HG02981 (cell line): Measurements from ENCODE around the gene RBP4.
"Not testable (repeated sequence)": the region's sequence is repeated elsewhere in the genome, so short reads cannot be mapped to it uniquely, and the experiment has no call there.

ENCODE experiments used
- ATAC-seq: cut with Tn5 transposase; IDR thresholded peaks from one replicate; pipeline ENCODE4 v1.9.1; 2021; ENCODE audit warnings: mild to moderate bottlenecking, moderate library complexity; ENCODE audit not compliant: unreplicated experiment

RBP4 gene

DNA sequence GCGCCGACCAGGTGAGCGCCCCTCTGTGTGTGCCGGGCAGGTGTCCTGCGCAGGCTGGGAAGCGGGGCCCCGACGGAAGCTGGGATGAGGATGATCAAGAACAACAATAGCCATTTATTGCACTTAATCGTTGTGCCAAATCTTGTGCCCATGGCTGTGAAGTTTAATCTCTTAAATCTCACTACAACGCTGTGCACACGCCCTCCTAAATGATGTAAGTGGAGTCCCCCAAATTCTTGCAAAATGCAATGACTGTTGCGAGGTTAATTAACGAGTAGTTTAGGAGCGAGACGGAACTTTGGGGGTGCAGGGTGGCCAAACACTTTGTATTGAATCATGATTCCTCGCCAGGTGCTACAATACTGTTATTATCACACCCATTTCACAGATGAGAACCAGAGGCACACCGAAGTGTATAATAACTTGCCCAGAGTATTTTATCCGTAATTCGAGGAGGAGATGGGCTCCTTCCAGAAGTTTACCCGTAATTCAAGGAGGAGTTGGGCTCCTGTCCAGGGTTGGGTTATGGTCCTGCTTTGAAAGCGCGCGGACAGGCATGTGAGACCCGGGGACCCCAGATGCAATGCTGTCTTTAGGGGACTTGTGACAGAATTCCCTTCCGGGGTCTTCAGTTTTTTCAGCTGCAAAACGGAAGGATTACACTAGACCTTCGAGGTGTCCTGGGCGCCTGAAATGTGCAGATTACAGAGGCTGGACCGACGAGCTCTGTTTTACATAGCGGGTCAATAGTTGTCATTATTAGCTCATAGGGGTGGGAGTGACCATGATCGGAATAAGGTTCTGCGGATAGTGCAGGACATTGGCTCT, 33.5 kb downstream of the RBP4 start:
- ATAC-seq, result no peak

DNA sequence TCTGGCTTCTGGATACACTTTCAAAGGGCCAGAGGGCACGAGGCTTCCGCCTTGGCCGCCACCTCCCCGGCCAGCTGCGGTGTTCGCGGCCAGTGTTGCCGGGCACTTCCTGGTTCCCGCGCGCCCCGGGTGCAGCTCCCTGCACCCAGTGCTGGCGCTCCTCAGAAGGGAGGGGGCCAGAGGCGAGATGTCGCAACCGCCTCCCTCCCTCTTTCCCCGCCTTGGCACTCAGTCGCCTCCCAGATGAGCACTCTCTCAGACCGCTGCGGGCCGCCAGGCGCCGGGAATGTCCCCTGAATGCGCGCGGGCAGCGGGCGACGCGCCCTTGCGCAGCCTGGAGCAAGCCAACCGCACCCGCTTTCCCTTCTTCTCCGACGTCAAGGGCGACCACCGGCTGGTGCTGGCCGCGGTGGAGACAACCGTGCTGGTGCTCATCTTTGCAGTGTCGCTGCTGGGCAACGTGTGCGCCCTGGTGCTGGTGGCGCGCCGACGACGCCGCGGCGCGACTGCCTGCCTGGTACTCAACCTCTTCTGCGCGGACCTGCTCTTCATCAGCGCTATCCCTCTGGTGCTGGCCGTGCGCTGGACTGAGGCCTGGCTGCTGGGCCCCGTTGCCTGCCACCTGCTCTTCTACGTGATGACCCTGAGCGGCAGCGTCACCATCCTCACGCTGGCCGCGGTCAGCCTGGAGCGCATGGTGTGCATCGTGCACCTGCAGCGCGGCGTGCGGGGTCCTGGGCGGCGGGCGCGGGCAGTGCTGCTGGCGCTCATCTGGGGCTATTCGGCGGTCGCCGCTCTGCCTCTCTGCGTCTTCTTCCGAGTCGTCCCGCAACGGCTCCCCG, 34.4 kb downstream of the RBP4 start, which contains the start of gene FFAR4:
TSS of gene FFAR4 (plus strand) at position 231 of the 842 bp plus-strand sequence. CDS start at position 287, 56 bp downstream.
- ATAC-seq, result no peak

DNA sequence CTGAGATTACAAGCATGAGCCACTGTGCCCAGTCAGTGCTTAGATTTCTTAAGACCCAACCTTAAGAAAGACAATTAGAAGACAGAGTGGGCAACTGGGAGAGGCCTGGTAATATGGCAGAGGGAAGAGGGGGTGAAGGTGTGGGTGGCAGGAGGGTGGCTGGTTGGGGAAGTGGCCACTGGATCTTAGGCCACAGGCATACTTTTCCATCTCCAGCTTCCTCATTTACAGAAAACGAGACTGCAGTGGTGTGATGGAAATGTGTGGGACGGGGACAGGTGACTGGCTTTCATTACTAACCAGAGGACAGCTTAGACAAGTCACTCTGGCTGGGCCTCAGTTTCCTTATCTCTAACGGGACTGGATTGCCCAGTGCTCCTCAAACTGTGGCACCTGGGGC, 35.6 kb downstream of the RBP4 start:
- ATAC-seq, result no peak

DNA sequence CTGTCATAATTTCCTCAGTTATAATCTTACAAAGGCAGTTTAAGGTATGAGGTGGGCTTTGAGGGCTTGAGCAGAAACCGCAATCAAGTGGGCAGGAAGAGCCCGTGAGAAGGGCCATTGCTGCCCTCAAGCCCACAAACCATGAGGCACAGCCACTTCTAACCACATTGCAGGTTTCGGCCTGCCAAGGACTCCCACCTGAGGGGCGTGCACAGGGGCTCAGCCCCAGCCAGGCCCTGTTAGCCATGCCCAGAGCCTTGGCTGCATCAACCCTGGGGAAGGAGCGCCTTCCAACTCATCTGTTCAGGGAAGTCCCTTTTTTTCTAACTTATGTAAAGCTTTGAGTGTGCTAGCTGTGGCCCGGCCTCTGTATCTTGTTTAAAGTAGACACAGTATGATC, 40.5 kb downstream of the RBP4 start:
- ATAC-seq, result no peak

DNA sequence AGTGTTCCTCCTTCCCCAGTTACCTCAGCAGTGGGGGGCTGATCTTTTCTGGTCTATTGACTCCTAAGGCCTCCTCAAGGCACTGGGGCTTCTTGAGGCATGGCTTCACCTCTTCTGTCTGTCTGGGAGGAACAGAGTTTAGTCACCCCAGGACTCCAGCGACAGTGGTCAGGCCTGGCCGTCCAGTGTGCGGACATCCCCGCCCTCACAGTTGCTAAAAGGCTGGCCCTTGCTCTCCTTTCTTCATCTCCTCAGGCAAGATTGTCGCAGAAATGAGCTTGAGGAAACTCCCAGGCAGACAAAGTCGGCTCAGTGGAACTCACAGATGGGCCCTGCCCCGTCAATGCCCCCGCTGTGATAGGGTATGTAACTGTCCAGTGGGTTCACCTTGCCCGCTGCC, 41.5 kb downstream of the RBP4 start:
- ATAC-seq, result no peak

DNA sequence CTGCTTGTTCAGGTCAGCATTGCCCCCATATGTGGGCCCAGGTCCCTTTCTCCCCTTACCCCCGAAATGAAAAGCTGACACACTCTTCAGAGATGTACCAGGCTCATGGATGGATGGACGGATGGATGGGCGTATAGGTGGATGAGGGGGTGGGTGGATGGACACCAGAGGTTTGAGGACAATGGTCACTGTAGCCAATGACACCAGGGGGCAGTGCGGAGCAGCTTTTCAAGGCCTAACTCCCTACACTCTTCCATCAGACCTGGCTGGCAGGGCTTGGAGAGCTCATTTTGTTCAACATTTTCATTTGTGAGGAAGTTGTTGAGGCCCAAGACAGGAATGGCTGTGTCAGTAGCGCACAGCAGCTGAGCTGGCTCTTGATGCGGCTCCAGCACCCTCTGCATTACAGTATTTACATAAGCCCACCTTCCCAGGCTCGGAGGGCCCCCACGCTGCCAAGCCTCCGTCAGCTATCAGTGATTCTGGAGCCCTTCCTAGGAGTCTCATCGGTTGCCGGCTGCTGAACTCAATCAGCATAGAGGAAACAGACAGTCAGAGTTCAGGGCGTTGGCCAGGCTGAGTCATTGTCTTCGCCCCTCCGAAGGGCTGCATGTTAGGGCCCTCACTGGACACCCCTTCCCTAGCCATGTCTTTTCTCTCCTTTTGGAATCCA, 46.1 kb downstream of the RBP4 start:
- no peak for ATAC-seq

DNA sequence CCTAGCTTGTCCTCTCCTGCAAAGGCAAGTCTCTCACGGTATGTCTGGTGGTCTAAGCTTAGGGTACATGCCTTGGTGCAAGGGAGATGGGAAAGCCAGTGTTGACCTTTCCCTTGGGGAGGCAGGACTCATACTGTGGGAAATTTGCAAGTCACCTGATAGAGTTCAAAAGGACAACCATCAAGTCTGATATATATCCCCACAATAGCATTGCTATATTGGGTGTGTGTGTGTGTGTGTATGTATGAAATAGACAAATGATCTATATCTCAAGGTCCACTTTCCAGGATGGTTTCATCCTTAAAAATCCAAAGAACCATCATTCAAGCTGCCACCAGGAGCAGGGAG, 46.7 kb downstream of the RBP4 start:
- no peak for ATAC-seq

DNA sequence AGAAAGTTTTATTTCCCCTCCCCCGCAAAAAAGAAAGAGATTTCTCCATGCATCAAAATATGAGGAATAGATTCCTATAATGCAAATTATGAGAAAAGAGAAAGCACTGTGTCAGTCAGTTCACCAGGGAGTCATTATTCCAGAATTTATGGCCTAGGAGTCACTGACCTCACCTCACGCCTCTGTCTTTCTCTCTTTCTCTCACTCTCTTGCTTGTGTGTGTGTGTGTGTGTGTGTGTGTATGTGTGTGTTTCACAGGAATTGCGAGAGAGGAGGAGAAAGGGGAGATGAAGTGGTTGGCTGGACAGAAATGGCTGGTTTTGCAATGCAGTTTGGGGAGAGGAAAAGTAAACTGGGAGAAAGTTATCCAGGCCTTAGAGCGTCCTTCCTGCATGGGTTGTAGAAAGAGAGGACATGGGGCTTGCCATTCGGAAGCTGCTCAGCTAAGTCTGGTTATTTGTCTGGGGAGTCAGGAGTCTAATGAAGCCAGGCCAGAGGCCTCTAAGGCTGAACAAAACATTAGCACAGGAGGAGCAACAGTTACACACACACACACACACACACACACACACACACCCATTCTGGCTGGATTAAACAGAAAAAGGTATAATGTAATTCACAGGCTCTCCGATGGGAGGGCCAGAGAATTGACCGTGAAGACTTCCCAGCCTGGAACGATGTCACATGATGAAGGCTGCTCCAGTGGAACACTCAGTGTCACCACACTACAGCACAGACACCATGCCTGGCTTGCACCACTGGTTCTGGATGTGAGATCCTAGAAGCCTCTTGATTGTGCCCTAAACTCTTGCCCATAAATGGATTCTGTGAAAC, 47.3 kb downstream of the RBP4 start:
- no peak for ATAC-seq

DNA sequence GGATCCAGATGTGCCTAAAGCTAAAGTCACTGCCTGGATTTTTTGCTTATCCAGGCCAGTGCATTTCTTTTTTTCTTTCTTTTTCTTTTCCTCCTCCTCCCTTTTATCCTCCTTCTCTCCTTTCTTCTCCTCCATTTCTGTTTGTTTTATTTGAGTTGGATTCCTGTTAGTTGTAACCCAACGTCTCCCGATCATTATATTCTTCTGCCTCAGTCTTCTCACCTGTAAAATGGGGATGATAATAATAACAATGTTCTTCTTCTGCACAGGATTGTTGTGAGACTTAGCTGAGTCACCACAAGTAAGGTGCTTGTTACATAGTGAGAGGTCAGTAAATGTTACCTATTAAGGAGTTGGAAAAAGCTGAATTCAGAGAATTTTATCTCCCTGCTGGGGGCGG, 48.3 kb downstream of the RBP4 start:
- ATAC-seq, result no peak

DNA sequence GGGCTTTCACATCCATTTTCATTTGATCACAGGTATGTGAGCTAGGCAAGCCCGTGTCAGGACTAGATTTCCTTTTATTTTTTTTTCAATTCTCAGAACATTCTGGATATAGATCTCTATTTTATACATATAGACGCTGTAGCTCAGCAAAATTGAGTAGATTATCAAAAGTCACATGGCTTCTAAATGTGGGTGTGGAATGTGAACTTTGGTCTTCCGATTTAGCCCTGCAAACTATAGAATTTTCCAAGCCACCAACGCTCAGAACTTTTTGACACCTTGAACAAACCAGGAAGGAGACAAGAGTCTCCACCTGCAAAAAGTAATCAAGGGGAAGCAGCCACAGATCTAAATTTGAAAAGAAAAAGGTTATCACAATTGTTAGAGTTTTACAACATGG, 50.4 kb downstream of the RBP4 start:
- no peak for ATAC-seq

DNA sequence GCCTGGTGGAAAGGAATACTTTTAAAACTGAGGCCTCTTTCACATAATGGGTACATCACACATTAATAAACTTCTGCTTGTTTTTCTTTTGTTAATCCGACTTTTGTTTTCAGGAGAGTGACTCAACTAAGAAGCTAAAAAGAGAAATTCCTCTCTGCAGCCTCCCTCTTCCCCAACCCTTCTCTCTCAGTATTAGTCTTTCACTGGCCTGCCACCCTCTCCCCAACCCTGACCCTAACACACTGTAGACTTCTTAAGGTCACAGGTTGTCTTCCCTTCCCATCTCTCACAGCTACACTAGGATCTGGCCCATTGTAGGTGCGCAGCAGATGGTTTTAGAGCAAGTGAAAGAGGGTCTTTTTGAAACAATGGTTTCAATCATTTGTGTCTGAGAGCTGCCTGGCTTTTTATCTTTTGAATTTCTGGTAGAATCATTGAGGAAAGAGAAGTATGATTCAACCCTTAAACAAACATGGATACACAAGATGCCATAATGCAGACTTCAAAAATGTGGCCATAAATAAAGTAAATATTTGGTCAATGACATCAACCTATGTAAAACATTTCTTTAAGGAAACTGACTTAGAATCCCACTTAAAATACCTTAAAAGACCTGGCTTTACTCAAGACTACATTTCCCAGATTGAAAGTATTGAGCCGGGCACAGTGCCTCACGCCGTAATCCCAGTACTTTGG, 52.5 kb downstream of the RBP4 start:
- no peak for ATAC-seq

DNA sequence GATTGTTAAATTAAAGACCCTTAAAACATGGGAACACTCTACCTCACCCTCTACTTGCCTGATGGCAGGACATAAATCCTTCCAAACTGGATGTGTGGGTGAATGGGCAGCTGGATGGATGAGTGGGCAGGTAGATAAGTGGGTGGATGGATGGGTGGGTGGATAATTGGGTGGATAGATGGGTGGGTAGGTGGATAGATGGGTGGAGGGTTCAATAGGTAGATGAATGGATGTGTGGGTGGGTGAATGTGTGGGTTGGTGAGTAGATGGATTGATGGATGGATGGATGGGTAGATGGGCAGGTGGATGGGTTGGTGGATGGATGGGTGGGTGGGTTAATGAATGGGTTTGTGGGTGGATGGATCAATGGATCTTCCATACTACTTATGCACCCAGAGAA, 53.5 kb downstream of the RBP4 start:
- ATAC-seq, result no peak

DNA sequence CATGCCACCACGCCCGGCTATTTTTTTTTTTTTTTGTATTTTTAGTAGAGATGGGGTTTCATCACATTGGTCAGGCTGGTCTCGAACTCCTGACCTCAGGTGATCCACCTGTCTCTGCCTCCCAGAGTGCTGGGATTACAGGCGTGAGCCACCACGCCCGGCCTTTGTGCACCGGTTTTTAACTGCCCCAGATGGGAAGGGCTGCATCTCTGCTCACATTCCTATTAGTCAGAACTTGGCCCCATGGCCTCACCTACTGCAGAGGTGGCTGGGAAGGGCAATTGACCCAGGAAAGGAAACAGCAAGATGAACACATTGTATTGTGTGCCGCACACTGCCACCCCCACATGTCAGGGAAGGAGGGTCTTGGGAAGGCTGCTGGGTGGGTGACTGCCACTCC, 54.0 kb downstream of the RBP4 start:
- ATAC-seq, result not testable (repeated sequence)

DNA sequence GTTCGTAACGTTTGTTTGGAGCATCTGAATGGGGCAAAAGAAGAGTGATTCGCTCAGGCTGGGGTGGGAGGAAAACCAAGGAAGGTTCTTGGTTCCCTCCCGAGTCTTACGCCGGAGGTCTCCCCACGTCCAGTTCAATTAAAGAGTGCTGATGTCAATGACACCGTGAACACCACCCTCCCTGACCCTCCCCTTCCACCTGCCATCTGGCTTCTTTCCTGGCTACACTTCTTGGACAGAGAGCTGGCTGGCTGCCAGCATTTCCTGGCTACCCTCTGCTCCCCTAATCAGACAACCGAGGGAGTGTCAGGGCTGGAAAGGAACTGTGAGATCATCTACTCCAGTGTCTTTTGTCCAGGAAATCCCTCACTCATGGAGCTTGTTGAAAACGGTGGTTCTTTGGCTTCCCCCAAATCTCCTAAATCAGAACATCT, 58.7 kb downstream of the RBP4 start:
- no peak for ATAC-seq
